GM18517 (cell line): ENCODE data around the gene ADAMTS17.

Experiments
- ATAC-seq: cut with Tn5 transposase; IDR thresholded peaks from one replicate; pipeline ENCODE4 v1.9.1; 2021; ENCODE audit warnings: mild to moderate bottlenecking, moderate library complexity; ENCODE audit not compliant: unreplicated experiment

The ADAMTS17 gene

DNA sequence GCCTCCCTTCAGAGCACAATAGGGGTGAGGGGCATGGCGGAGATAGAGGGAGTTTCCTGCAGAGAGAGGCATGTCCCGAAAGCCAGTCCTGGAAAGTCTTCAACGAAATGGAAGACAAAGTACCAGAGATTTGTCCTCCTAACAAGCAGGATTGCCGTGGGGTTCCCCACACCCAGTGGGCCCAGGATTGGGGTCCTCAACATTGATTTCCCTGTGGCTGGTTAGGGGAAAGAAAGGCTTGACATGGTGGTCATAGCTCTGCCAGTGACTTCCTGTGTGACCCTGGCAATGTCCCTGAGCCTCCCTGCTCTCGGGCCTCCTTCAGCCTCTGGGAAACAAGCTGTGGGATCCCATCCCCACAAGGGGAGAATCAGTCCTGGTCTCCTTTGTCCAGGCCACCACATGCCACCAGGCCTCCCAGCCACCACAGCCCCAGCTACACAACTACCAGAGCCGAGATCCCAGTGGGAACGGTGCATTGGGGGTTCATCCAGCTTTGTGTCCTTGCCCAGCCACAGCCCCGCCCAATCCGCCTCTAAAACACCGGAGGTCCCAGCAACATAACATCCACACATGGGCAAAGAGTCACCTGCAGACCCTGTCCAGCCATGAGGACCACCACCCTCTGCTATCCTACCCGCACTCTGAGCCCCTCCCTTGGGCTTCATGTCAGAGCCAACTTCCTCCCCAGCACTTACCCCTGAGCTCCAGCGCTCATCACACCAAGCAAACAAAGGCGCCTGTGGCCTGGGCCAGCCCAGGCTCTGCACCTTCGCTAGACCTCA lies 63.0 kb downstream of the ADAMTS17 start:
- ATAC-seq = no peak

DNA sequence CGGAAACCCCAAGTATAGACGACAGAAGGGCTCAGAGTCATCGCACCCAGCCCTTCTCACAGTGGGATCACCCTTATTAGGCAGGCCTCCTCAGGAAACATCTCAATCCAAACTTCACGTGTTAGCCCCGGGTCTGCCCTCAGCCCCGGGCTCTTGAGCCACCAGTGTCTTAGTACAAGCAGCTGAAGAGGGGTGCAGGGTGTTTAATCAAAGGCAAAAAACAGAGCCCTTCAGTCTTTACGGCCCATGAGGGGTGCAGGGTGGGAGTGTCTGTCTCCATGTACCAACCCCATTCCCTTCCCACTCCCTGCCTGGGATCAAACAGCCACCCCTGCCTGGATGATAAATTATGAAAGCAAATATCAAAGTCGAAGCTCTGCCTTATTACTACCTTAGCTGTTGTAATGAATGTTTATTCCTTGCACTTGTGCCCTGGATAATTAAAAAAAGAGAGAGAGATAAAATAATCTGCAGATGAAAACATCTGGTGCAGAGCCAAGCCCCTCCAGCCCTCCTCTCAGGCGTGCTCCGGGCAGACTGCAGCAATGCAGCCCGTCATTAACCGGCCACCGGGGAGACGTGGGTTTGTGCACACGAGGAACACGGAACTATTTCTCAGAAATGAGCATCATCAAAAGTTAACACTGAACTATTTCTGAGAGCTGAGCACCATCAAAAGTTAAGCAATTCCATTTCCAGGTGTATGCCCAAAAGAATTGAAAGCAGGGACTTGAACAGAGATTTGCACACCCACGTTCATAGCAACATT lies 64.5 kb downstream of the ADAMTS17 start:
- no peak for ATAC-seq

DNA sequence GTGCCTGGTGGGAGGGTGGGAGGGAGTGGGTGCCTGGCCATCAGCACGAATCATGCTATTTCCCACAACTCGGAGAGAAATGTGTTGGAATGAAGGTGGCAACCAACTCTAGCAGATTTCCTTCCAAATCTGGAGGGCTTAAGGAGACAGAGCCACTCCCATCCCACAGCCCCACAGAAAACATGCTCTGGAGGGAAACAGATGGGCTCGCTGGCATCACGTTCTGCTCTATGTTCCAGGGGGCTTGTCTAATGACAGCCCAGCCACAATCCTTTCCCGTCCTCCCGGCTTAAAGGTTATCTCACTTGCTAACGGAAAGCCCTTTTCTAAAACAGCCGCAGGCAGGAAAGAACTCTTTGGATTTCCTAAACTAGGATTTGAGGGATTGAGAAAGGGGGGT lies 65.3 kb downstream of the ADAMTS17 start:
- ATAC-seq = no peak

DNA sequence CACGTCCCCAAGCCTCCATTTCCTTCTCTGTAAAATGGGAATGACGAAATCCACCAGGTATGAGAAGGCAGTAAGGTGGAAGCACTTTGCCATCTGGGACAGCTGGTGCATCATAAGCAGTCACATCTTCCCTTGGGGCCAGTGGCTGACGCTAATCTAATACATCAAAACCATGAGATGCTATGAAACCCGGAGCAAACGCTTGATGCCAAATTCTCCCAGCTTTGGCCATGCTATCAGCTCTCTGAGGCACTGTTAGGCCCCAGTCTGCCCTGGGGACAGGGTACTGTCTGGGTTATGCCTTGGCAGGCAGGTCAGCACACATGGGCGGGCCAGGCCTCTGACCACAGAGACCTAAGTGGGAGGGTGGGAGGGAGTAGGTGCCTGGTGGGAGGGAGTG lies 66.1 kb downstream of the ADAMTS17 start:
- no peak for ATAC-seq

DNA sequence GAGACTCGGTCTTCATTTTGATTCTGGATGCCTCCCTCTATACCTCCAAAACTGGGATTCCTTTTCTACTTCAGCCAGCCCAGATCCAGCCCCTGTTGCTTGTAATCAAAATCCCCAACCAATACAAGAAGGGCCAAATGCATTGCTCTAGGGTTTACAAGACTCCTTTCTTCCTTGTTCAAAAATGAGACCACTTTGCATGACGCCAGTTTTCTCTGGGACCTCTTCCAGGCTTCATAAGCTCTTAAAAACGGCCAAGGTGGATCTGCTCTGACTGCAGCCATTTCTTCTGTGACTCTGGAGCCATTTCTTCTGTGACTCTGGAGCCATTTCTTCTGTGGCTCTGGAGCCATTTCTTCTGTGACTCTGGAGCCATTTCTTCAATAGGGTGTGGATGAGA lies 71.9 kb downstream of the ADAMTS17 start:
- ATAC-seq = no peak

DNA sequence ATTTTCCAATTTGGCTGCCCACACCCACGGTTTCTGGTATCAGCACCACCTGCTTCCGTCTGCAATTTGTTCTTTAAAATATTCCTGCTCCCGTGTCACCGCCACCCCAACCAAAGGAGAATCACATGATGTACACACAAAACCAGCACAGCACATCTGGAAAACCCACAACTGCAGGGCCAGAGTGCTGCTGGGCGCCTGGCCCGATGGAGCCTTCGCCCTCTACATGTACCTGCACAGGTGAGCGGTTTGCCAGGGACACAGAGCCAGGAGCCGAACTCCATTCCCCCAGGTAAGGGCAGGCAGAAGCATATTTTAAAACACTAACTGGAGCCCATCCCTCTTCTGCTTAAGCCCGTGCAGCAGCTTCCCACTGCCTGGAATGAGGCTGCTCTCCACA lies 75.6 kb downstream of the ADAMTS17 start:
- no peak for ATAC-seq

DNA sequence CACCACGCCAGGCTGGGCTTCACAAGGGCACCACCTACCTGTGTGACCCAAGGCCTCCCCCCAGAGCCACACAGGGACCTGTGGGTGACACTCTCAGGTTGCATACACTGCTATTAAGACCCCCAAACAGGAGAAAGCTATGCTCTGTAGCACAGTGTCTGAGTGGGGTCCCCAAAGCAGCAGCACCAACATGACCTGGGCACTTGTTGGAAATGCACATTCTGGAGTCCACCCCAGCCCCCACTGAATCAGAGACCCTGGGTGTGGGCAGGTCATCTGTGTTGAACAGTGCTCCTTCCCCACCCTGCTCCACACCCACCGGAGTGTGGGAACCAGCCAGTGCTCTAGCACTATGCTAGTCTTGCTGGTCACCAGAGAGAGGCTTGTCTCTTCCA lies 76.1 kb downstream of the ADAMTS17 start:
- no peak for ATAC-seq

DNA sequence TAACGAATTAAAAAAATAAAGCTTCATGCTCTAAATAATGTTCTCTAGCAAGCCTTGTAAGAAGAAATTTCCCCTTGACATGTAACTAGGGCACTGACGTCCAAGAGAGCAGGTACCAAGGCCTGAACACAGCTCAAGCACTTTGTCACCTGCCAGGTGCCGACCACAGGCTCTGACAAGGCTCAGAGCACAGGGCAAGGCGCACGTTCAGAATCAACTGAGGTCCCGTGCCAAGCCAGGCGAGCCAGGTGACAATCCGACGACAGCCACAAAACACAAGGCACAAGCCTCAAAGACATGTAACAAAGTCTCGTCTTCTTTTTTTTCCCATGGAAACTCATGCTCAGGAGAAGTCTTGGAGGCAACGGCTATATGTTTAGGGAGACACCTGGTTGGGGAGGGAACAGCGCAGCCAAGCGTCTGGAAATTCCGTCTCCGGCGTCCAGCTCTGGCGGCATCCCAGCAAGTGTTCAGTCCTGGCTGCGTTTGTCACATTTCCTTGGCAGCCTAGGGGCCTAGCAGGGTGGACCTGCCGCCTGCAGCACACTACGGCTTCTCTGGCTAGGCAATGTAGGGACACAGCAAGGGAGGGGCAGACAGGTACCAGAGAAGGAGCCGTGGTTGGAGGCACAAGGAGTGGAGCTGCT lies 76.7 kb downstream of the ADAMTS17 start:
- no peak for ATAC-seq

DNA sequence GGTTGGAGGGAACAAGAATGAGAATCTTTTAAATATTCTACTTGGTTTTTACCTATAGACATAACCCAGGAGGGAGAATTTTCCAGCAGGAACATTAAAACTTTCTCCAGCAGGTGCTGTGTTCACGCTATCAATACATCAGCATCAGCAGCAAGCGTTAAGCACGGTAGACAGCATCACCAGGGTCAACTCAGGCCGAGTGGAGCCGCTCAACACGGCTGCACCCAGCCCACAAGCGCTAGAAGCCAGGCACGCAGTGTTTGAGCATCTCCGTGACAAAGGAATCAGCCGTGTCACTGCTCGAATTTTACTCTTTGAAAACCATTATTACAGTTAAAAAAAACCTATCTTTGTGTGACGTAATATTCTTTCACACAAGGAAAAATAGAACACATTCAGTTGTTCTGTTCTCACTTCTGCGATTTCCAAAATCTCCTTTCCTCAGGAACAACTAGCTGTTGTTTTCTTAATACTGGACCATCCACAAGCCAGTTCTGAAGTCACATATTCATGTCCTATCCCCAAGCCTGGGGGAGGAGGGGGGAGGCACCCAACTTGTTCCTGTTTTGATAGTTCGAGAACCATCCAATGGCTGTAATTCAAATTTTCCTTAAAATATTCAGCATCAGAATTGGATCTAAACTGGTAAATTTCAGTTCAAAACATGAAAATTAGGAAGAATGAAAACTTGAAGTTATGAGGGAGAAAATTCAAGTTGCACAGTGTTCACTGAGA lies 77.9 kb downstream of the ADAMTS17 start:
- ATAC-seq = no peak

DNA sequence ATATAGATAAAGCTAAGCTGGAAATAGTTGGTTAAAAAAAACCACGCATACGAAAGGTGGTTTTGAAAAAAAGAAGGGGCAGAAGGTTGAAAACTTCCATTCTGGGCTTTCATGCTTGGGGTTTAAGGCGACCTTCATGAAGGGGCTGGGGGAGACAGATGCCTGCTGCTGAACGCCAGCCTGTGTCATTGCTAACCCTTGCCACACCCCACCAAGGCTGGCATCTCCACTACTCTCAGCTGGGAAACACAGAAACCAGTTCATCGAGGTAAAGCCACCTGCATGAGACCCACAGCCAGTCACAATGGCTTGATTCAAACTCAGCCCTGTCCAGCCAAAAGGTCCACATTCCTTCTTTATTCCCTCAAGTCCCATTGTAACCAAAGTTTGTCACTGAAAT lies 78.7 kb downstream of the ADAMTS17 start:
- ATAC-seq = no peak

DNA sequence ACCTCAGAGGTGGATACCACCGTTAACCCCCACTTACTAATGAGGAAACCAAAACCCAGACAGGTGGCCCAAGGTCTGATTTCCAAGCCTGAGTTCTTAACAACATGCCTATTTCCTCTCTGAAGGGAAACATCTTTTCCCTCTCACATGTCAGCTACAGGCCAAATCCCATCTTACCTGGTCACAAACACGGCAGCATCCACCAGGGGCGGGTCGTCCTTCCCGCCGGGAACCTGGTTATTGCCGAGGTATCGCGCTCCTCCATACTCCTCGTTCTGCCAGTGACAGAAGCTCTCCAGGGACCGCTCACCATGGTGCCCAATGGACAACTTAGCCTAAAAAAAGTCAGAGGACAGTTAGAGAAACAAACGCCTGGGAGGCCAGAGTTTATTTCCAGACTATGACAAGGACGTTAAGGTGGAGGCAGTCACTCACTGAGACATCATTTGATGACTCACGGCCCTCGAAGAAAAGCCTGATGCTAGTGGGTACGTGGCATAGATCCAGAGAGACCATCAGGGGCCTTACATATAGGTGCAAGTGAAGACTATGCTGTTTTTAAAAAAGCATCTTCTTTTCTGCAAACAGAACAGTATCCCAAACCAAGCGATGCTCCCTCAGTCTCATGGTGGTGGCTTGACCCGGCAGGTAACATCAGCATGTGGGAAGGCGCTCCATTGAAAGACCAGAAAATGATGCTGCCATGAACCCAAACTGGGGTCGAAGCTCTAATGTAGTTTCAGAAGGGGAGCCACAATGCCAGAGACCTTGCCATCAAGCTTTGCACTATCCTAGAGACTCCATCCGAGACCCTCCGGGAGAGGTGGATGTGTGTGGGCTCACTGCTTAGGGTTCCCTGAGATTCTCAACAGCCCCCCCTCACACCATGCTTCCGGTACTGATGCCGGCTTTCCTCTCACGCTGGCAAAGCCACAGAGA lies 80.2 kb downstream of the ADAMTS17 start:
- ATAC-seq = no peak

DNA sequence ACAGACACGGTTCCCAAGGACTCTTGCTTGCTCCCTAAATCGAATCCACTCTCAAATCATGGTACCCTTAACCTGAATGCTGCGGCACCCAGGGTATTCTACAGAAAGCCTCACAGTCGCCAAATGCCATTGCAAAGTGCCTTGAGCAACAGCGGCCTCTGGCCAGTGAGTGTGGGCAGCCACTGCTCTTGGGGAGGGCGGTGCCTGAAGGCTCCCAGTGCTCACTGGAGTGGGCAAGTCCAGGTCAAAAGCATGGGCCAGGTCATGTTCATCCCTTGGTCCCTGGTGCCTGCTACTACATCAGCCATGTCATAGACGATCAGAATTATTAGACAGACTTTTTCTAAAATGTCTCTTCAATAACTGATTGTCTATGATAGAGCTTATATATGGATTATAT lies 82.5 kb downstream of the ADAMTS17 start:
- ATAC-seq = no peak

DNA sequence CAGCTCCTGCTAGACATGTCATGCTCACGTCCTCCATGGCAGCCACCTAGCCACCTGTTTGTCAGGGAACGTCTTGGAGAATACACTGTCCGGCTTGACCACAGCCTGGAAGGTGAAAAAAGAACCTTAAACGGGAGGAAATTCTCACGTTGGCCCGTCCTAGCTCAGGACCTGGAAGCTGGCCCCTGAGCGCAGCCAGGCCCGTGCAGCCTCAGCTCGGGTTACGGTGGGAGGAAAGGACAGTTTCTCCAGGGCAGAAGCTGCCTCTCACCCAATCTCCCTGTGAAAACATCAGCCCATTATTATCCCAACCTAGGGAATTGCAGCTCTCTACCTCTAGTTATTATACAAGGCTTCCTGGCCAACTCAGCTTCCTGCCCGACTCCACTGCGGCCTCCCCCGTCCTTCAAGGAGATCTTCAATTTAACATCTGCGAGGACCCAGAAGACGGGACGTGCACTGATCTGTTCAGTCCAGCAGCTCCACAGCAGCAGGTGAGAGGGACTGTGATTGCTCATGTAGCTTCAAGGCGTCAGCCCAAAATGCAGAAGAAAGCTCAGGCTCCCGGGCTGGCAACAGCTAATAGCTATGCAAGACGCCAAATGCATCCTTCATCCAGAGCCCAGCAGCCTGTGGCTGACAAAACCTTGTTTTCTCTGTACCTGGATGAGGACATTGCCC lies 84.7 kb downstream of the ADAMTS17 start:
- ATAC-seq = no peak

DNA sequence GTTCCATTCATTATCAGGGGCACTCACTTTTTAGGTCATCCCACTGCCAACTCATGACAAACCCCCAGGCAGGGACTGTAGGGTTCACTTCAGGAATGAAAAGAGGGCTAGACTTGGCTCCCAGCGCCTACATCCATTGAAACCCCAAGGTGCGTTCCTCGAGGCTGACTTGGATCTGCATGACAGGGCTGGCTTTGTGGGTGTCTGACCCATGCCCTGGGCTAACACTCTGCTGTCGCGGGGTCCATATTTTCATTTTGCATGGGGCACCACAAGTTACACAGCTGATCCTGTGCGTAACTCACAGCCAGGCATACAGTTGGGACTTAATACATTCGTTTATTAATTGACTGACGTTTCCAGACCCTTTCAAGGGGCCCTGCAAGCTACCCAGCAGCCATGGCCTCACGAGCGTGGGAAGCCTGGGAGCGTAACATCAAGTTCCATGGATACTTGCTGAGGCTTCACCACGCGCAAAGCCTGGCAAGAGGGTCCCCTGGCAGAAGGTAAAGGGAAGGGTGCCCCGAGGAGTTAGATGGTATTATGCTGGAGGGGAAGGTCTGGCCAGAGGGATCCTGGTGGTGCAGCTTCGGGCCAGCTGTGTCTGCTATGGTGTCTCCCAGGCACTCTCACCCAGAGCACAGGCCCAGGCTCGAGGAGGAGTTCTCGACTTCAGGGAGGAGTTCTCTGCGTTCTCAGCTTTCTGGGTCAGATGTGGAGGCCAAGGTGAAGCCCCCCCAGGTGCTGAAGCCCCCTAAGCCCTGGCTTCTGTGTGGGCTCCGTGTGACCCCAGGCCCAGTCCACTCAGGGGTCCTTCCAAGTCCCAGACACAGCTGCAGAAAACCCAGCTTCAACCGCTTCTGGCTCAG lies 85.4 kb downstream of the ADAMTS17 start:
- no peak for ATAC-seq

DNA sequence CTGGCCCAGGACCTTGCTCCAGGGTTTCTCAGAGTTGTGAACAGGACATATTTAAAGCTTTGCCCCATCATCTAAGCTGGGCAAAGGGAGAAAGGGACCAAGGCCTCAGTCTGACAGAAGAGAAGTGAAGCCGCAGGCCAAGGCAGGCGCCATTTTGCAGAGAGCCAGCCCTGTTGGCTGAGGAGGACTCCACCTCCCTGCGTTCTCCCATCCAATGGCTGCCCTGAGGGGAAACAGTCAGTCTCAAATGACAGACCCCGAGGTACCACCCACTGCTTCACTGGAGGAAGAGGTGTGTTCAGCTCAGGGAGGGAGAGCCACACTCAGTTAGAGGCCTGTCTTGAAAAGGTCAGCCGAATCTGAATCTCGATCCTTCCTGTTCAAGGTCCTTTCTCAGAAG lies 86.1 kb downstream of the ADAMTS17 start:
- ATAC-seq = no peak

DNA sequence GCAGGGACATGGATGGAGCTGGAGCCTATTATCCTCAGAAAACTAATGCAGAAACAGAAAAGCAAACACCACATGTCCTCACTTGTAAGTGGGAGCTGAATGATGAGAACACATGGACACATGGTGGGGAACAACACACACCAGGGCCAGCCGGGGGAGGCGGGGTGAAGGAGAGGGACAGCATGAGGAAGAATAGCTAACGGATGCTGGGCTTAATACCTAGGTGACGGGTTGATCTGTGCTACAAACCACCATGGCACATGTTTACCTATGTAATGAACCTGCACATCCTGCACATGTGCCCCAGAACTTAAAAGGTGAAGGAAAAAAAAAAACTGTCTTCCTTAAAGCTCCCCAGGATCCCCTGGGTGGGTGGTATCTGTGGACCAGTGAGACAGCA lies 87.1 kb downstream of the ADAMTS17 start:
- no peak for ATAC-seq

DNA sequence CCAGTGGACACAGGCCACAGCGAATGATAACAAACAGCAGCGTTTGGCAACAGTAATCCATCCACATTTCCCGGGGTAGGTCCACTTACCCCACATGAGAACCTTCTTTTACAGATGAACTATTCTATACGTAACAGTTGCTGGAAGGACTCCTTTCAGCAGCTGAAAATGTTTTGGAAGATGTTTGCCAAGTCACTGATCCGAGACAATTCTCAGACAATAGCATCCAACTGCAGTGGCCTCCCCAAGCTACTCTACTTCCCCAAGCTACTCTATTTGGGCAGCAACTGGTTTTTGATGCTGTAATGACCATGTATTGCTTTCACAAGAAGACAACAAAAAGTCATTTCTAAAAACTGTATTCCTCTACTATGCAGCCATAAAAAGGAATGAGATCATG lies 87.5 kb downstream of the ADAMTS17 start:
- no peak for ATAC-seq

DNA sequence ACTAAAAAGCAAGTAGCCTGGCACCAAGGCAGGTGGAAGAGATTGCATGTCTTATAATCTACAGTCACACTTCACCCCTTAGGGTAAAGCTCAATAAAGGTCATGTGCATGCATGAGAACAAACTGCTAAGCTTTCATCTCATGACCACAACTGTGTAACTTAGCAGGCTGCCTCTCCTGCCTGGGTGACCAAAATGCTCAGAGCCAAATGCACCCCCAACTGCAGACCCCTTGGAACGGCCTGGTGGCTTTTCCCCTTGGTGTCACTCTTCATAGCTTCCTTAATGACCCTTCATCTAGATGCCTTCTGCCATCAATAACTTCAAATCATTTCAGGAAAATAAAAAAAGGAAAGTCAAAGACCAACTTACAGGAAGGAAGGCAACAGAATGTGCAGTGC lies 88.1 kb downstream of the ADAMTS17 start:
- no peak for ATAC-seq
